Measurements from ENCODE around the gene FGFR2. TPM values are rescaled to one million over a fixed set of nuclear protein-coding genes. Genes with fewer than 3 reads are reported as not detected.

The FGFR2 gene
- total RNA-seq, 2 donors from 2014 or later: 56.0 to 78.1 TPM

GRCh38 chr10:121526135-121526790 lies 72.0 kb downstream of the FGFR2 start:
- Histone ChIP-seq H3K27ac (peak overlapping the region in 3 of 4 donors; percentile 1 to 71 (median 37)), H3K36me3 (replicated peaks in 1 of 2; ENCODE audit: insufficient read depth in 1 of 2, low read depth in 2 of 2) (no peaks in the 10 kb centered on the region), H3K27me3 (no peaks in the 10 kb centered on the region), H3K4me3 (no peak overlapping the region), H3K9me3 (no peaks in the 10 kb centered on the region), H3K4me1 (peaks cover 54% of the 10 kb centered on the region)
- DNase-seq: no peak
- intact Hi-C loops (cut with DNase I): no loop called here
- no peak for ATAC-seq
- TF ChIP-seq CTCF (IDR thresholded peaks at IDR 0.05) (no peak), POLR2A (IDR thresholded peaks at IDR 0.05) (no peak)
- WGBS, 2 donors: 69 to 77% methylated on average over 11 of the region's 11 CpGs

GRCh38 chr10:121525251-121526134 lies 72.8 kb downstream of the FGFR2 start:
- Histone ChIP-seq H3K27me3 (no peaks in the 10 kb centered on the region), H3K9me3 (no peaks in the 10 kb centered on the region), H3K36me3 (replicated peaks in 1 of 2; ENCODE audit: insufficient read depth in 1 of 2, low read depth in 2 of 2) (no peaks in the 10 kb centered on the region), H3K27ac (peak overlapping the region in 3 of 4 donors; percentile 34 to 71 (median 37)), H3K4me1 (peaks cover 50% of the 10 kb centered on the region), H3K4me3 (no peak overlapping the region)
- TF ChIP-seq POLR2A (IDR thresholded peaks at IDR 0.05) (no peak), CTCF (IDR thresholded peaks at IDR 0.05) (no peak)
- WGBS, 2 donors: 56 to 62% methylated on average over 16 of the region's 16 CpGs
- intact Hi-C loops (cut with DNase I): no loop called here
- DNase-seq (no peak), ATAC-seq (no peak)

GRCh38 chr10:121524157-121524817 lies 74.0 kb downstream of the FGFR2 start:
- WGBS, 2 donors: 65 to 66% methylated on average over 14 to 17 of the region's 17 CpGs
- H3K36me3 ChIP-seq (replicated peaks in 1 of 2; ENCODE audit: insufficient read depth in 1 of 2, low read depth in 2 of 2): no peaks in the 10 kb centered on the region
- intact Hi-C loops (cut with DNase I): no loop called here
- peaks cover 44% of the 10 kb centered on the region for H3K4me1 ChIP-seq
- DNase-seq (no peak), ATAC-seq (no peak)
- no peaks in the 10 kb centered on the region for H3K27me3 ChIP-seq
- no peaks in the 10 kb centered on the region for H3K9me3 ChIP-seq
- no peak for TF ChIP-seq POLR2A (IDR thresholded peaks at IDR 0.05)
- TF ChIP-seq CTCF (IDR thresholded peaks at IDR 0.05): no peak
- no peak overlapping the region for H3K4me3 ChIP-seq
- H3K27ac ChIP-seq: peak overlapping the region in 3 of 4 donors; percentile 15 to 71 (median 48)

GRCh38 chr10:121522831-121523230 lies 75.4 kb downstream of the FGFR2 start:
- TF ChIP-seq POLR2A (IDR thresholded peaks at IDR 0.05): no peak
- no peak for TF ChIP-seq CTCF (IDR thresholded peaks at IDR 0.05)
- Histone ChIP-seq H3K27ac (peak overlapping the region; percentile 48 to 76 (median 56)), H3K36me3 (replicated peaks in 1 of 2; ENCODE audit: insufficient read depth in 1 of 2, low read depth in 2 of 2) (no peaks in the 10 kb centered on the region), H3K4me3 (no peak overlapping the region), H3K4me1 (peaks cover 44% of the 10 kb centered on the region), H3K9me3 (no peaks in the 10 kb centered on the region), H3K27me3 (no peaks in the 10 kb centered on the region)
- ATAC-seq (peak; percentile 20), DNase-seq (no peak)
- WGBS, 2 donors: 67 to 68% methylated on average over 1 of the region's 1 CpG
- intact Hi-C loops (cut with DNase I): no loop called here
